Hematopoietic multipotent progenitor cell treated with erythropoietin and hydrocortisone succinate and interleukin-3 and kit ligand, for 8 days (in vitro differentiated cells): ENCODE data around the gene PRG3.
"Not testable (repeated sequence)": the region's sequence is repeated elsewhere in the genome, so short reads cannot be mapped to it uniquely, and the experiment has no call there.

Experiments
- DNase-seq: peaks from one replicate; pipeline ENCODE4 v3.0.0-alpha.2; 2015

The PRG3 gene

GRCh38 chr11:57387289-57388030 lies 6.5 kb upstream of the PRG3 start:
- DNase-seq = peak; percentile 80

GRCh38 chr11:57386178-57386940 lies 5.4 kb upstream of the PRG3 start:
- DNase-seq = no peak

GRCh38 chr11:57379732-57380131 lies 1.2 kb downstream of the PRG3 start:
- DNase-seq = peak; percentile 40

GRCh38 chr11:57378186-57378585 lies 2.8 kb downstream of the PRG3 start:
- DNase-seq = no peak

DNA sequence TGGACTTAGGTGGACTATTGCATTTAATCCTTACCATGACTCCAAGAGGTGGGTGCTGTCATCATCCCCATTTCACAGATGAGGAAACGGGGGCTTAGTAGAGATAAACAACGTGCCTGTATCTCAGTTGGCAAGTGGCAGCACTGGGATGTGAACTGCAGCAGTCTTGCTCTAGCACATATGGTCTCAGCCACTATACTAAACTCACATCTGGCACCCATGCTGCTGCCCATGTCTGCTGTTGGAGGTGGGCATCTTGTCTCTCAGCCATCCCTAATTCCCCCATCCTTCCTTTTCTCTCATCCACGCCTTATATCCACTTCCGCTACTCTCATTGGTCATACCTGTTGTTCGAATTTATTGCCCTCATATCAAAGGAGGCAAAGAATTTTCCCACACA lies 3.8 kb downstream of the PRG3 start:
- no peak for DNase-seq

DNA sequence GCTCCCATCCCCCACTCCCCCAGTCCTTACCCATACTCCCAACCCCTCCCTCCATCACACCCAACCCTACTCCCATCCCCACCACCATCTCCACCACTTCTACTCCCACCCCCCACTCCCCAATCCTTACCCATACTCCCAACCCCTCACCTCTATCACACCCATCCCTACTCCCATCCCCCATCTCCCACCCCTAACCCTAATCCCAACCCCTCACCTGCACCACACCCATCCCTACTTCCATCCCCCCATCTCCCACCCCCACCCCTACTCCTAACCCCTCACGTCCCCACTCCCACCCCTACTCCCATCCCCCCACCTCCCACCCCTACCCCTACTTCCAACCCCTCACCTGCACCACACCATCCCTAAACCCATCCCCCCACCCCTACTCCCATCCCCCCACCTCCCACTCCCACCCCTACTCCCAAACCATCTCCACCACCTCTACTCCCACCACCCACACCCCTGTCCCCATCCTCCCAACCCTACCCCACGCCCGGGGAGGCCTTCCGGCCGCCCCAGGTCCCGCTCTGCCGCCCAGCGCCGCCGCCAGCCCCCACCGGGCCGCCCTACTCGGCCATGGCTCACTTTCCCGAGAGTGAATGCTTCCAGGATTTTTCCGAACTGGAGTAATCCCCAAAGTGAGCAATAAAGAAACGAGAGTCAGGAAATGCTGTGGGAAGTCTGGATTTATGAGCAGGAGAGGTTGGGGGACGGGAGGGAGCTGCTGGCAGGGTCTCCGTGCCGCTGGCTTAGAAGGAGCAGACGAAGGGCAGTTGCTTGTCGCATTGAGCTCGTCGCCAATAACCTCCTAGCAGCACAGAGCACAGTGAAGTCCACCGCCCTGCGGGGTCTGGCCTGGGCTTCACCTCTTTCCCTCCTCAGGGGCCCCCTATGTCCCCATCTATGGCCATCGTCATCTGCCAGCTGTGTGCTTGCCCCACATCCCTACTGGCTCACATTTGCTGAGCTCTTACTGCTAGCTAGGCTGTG lies 4.6 kb downstream of the PRG3 start:
- DNase-seq = no peak

DNA sequence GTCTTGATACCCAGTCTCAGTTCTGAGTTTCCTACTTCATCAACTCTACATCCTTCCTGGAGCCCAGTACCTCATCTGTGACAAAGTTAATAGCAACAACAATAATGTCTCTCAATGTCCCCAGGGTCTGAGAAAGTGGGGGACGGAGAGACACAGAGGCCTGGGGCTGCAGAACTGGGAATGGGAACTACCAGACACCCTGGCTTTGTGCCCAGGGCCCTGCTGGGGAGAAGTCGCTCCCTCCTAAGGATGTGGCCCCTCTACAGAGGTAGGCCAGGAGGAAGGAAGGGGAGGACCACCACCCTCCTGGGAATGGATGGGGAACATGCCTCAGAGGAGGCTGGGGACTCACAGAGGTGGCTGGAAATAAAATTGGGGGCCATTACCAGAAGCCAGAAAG lies 5.5 kb downstream of the PRG3 start:
- DNase-seq = no peak

DNA sequence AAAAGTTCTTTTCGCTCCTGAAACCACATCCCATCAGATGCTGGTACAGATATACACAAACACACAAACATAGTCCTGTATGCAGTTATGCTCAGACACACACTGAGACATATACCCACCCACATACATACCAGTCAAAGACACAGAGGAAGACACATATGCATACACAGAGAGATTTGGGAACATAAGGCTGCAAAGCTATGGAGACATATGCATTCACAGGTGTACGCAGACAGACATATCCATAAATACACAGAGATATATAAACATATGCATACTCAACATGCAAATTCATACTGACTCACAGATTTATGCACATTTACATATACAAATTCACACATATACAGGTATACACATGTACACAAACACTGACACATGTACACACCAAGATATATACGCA lies 6.0 kb downstream of the PRG3 start:
- DNase-seq = no peak

DNA sequence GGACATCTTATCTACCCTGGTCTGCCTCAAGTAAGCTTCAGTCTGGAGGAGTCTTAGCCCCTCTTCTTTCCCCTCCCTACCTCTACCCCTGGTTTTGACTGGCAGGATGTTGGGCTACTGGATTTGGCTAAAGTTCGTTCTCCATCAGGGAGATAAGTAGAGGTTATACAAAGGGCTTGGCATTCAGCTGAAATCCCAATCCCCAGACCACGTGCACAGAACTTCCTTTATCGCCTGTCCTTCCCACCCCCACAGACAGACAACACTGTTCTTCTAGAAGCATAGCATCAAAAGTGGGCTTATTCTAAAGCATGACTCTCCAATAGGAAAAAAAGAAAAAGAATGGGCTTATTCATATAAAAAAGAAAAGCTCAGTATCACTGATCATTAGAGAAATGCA lies 7.8 kb downstream of the PRG3 start:
- DNase-seq = no peak

DNA sequence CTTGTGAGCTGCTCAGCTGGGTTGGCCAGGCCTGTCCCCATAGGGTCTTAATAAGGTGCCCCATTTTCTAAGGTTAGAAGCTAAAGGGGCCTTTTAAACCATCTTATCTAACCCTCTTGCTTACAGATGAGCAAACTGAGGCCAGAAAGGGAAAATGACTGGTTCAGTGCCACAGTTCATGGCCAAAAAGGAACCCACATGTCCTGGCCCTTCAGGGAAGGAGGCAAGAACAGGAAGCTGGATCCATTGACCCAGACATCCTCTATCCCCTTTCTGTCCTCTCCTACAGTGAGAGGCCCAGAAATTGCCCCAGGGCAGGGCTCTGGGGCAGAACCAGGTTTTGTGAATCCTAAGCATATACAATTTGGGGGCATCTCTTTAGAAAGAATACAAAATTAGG lies 10.0 kb downstream of the PRG3 start:
- no peak for DNase-seq

DNA sequence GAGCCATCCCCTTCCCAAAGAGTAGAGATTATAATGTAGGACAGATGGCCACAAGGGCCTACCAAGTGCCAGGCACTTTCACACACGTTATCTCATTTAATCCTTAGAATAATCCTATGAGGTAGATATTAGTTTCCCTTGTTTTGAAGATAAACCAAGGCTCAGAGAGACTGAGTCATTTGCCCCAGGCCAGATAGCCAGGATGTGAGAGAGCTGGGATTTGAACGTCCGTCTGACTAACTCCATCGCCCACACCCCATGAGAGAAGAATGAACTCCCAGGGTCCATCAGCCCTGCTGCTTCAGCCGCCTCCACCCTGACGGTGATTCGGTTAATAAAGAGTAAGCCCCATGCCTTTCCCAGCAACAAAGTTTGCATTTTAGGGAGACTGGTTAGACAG lies 10.7 kb downstream of the PRG3 start:
- DNase-seq = no peak

GRCh38 chr11:57368845-57369232 lies 12.1 kb downstream of the PRG3 start:
- DNase-seq = no peak

DNA sequence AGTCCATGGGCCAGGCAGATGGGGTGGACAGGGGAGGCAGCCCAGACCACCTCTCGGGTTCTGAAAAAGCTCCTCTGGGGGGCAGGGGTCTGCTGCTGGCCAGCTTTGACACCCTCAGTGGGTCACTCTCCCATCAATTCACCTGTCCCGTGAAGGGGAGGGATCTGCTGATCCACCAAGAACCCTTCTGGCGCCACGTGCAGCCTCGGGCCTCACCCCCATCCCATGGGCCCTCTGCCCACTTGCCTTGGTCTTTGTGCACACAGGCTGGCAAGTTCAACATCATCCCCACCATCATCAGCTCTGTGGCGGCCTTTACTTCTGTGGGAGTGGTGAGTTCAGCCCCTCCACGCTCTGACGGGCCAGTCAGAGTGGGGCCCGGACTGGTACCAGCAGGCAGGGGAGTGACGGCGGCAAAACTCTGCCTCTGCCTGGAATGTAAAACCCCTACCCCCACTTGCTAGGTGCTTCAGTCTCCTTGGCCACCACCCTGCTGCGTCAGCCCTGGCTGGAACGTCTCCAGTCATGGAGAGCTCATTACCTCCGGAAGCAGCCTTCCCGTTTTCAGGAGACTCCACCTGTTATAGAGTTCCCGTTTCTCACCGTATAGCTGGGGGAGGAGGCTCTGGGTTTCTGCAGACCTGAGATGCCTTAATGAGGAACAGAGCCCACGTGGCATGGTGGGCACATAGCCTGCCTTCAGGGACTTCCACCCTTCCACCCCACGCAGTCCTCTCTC lies 12.7 kb downstream of the PRG3 start:
- DNase-seq = no peak

GRCh38 chr11:57364851-57365660 lies 15.9 kb downstream of the PRG3 start:
- DNase-seq = no peak

- DNase-seq = peak; percentile 50
Observed at GRCh38 chr11:57363131-57364080, 17.5 kb downstream of the PRG3 start.

- no peak for DNase-seq
Observed at GRCh38 chr11:57361926-57362325, 19.0 kb downstream of the PRG3 start.

DNA sequence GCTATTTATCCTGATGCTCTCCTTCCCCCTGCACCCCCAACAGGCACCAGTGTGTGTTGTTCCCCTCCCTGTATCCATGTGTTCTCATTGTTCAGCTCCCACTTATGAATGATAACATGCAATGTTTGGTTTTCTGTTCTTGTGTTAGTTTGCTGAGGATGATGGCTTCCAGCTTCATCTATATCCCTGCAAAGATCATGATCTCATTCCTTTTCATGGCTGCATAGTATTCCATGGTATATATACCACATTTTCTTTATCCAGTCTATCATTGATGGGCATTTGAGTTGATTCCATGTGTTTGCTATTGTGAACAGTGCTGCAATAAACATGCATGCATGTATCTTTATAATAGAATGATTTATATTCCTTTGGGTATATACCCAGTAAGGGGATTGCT lies 19.5 kb downstream of the PRG3 start:
- DNase-seq = not testable (repeated sequence)

- DNase-seq = no peak
Observed at GRCh38 chr11:57360991-57361390, 20.0 kb downstream of the PRG3 start.

DNA sequence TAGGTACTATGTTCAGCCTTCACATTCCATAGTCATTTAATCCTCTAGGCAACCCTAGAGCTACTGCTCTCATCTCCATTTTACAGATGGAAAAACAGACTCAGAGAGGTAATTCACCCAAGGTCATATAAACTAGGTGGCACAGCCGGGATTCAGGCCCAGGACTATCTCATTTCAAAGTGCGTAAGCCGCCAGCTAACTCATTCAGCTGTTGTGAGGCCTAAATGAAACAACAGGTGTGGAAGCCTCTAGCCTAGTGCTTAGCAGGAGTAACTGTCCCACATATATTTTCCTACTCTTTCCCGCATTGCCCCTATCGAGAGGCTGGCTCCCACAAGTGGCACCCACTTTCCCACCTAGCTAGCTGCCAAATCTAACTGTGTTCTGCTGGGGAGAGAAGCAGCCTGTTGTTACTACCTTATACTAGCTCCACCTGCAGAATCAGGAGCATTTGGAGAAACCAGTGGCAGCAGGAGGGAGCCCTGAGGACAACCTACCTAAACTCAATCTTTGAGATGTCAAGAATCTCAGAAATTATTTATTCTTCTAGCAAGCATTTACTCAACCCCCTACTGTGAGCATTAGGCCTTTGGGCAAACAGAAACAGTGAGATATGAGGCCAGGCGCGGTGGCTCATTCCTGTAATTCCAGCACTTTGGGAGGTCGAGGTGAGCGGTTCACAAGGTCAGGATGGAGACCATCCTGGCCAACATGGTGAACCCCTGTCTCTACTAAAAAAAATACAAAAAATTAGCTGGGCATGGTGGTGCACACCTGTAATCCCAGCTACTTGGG lies 20.9 kb downstream of the PRG3 start:
- no peak for DNase-seq

- no peak for DNase-seq
Observed at GRCh38 chr11:57359396-57359795, 21.6 kb downstream of the PRG3 start.
